IPS-11a (cell line): ENCODE data around the gene ATG7.

Experiments
- H3K4me3 ChIP-seq: one replicate; pipeline ENCODE4 v1.5.1; 2013; ENCODE audit warnings: low read depth, low read length, control low read depth

ATG7 gene

GRCh38 chr3:11603628-11604027 lies 331.4 kb downstream of the ATG7 start:
- H3K4me3 ChIP-seq, result no peak overlapping the region

- H3K4me3 ChIP-seq, result no peak overlapping the region
These were observed 332.1 kb downstream of the ATG7 start for GRCh38 chr3:11604139-11604892.

GRCh38 chr3:11605398-11605797 lies 333.2 kb downstream of the ATG7 start:
- no peak overlapping the region for H3K4me3 ChIP-seq

GRCh38 chr3:11606090-11606784 lies 334.0 kb downstream of the ATG7 start:
- H3K4me3 ChIP-seq, result no peak overlapping the region

- no peak overlapping the region for H3K4me3 ChIP-seq
These were observed 334.8 kb downstream of the ATG7 start for GRCh38 chr3:11606865-11607440.
